Measurements from ENCODE around the gene PITX2.

DNA sequence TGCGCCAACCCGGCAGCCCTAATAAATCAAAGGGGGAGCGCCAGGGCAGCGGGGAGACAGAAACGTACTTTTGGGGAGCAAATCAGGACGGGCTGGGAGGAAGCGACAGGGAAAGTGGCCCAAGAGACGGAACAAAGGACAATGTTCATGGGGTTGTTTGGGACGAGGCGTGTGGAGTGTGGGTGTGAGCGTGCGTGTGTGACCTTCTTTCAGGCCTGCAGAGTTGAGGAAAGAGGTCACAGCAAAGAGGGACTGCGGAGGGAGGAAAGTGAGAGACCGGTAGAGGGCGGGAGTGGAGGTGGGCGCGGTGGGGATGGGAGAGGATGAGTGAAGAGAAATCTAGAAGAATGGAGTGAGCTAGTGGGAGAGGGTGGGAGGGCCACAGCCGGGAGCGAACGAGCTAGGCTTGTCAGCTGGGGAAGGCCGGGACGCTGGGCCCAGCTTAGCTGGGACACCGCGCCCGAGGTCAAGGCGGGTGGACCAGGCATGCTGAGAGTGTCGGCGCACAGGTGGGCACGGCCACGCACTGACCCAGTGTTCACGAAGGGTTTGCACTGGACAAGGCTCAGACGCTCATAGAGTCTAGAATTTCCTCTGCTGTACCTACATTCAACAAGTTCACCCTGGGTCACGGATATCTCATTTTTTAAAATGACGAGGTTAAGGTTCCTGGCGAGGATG lies 14.7 kb upstream of the PITX2 start:
- TF ChIP-seq, protein P1, sequence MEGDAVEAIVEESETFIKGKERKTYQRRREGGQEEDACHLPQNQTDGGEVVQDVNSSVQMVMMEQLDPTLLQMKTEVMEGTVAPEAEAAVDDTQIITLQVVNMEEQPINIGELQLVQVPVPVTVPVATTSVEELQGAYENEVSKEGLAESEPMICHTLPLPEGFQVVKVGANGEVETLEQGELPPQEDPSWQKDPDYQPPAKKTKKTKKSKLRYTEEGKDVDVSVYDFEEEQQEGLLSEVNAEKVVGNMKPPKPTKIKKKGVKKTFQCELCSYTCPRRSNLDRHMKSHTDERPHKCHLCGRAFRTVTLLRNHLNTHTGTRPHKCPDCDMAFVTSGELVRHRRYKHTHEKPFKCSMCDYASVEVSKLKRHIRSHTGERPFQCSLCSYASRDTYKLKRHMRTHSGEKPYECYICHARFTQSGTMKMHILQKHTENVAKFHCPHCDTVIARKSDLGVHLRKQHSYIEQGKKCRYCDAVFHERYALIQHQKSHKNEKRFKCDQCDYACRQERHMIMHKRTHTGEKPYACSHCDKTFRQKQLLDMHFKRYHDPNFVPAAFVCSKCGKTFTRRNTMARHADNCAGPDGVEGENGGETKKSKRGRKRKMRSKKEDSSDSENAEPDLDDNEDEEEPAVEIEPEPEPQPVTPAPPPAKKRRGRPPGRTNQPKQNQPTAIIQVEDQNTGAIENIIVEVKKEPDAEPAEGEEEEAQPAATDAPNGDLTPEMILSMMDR (IDR thresholded peaks at IDR 0.05; ENCODE audit: borderline replicate concordance, extremely low read depth, low read length, poor library complexity, severe bottlenecking): no peak
- TF ChIP-seq EZH2 (IDR thresholded peaks at IDR 0.05; ENCODE audit: borderline replicate concordance, low read depth, low read length, severe bottlenecking): no peak

Data from DND-41 (cell line).